ENCODE results near the gene KIAA1328.

DNA sequence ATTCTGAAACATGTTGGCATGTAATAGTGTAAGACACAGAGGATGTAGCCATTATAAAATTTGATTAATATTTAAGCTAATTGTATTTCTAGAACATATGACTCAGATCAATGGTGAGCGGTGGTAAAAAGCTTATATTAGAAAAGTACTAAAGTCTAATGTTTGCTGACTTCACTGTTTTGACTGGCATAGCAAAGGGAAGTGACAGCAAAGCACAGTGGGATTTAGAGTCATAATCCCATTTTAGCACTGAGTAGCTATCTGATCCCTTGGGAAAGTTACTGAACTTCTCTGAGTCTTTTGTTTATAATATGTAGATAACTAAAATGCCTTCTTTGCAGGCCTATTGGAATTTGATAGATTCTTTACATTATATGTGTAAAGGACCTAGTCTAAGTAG is 60.4 kb downstream of the KIAA1328 start:
- TF ChIP-seq, protein P1, sequence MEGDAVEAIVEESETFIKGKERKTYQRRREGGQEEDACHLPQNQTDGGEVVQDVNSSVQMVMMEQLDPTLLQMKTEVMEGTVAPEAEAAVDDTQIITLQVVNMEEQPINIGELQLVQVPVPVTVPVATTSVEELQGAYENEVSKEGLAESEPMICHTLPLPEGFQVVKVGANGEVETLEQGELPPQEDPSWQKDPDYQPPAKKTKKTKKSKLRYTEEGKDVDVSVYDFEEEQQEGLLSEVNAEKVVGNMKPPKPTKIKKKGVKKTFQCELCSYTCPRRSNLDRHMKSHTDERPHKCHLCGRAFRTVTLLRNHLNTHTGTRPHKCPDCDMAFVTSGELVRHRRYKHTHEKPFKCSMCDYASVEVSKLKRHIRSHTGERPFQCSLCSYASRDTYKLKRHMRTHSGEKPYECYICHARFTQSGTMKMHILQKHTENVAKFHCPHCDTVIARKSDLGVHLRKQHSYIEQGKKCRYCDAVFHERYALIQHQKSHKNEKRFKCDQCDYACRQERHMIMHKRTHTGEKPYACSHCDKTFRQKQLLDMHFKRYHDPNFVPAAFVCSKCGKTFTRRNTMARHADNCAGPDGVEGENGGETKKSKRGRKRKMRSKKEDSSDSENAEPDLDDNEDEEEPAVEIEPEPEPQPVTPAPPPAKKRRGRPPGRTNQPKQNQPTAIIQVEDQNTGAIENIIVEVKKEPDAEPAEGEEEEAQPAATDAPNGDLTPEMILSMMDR (conservative IDR thresholded peaks at IDR 0.05 in 1 of 2, IDR thresholded peaks at IDR 0.05 in 1 of 2; ENCODE audit: extremely low read depth in 1 of 2, insufficient read depth in 1 of 2, low read depth in 1 of 2, low read length in 2 of 2): no peak
- no peak for TF ChIP-seq EZH2 (IDR thresholded peaks at IDR 0.05; ENCODE audit: borderline replicate concordance, low read length)

All from mammary epithelial cell (primary cell).